ENCODE results near the gene ACSF2.

ACSF2 gene

DNA sequence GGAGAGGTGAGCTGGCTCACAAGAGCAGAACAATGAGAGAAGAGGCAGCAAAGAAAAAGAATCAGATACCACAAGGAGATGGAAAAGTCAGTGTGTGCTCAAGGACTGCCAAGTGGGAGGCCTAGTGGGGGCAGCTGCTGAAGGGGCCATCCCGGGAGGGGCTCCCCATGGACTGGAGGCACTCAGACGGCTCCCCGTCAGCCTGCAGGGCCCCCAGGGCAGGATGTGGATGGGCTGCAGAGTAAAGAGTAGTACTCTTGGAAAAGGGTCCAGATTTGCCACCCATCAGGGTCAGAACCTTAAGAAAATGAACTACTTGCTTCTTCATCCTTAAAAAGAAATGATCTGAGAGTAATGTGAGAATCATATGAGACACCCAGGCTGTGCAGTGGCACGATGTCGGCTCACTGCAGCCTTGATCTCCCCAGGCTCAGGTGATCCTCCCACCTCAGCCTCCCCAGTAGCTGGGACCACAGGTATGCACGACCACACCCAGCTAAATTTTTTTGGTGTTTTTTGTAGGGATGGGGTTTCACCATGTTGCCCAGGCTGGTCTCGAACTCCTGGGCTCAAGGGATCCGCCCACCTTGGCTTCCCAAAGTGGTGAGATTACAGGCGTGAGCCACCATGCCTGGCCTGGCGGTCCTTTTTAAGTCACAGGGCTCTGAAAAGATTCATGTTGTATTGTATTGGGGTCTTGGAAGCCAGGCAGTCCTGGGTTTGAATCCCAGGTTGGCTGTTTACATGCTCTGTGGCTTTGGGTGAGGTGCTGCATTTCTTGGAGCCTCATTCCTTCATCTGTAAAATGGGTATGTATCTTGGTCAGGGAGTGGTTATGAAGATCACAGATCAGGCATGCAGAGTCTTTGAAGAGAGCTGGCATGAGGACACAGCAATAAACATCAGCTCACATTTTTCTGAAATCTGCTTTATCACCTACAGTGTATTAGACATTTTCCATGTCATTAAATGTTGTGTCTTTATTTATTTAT, 15.1 kb downstream of the ACSF2 start:
- DNase-seq, result no peak

DNA sequence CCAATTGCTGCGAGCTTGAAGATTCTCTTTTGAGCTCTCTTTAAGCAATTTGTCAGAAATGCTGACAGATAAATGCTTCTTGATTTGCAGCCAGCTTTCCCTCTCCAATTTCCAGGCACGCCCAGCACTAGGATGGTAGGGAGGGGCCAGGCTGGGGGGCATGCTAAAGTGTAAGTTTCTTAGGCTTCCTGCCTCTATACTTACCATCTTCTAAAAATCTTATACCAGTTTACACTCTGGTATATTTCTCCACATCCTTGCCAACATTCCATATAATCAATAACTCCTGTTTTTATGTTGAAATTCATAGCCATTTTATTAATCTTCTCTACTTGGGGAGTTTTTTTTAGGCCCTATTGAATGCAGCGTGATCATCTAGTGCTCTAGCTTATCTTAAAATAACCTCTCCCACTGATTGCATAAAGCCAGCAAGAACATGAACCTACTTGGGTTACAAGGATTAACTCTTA, 17.5 kb downstream of the ACSF2 start:
- DNase-seq, result no peak

DNA sequence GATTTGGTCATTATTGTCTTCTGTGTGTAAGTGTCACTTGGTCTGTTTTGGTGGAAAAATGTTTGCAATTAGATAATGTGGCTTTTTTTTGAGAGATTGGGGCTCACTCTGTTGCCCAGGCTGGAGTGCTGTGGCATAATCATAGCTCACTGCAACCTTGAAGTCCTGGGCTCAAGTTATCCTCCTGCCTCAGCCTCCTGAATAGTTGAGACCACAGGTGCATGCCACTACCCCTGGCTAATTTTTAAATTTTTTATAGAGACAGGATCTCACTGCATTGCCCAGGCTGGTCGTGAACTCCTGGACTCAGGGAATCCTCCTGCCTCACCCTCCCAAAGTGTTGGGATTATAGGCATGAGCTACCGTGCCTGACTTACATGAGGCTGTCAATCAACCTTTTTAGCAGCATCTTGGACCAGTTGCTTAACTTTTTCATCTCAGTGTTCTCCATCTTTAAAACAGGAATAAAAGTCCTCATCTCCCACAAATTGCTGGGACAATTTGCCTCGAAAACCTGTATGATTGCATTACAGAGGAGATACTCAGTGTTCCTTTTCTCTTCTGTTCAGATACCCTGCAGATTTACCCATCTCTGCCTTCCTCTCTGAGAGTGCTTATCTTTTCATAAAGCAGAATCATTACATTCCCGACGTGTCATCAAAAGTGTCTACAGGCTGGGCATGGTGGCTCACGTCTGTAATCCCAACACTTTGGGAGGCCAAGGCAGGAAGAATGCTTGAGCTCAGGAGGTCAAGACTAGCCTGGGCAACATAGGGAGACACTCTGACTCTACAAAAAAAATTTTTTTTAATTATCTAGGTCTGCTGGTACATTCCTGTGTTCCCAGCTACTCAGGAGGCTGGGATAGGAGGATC, 19.1 kb downstream of the ACSF2 start:
- DNase-seq, result no peak

DNA sequence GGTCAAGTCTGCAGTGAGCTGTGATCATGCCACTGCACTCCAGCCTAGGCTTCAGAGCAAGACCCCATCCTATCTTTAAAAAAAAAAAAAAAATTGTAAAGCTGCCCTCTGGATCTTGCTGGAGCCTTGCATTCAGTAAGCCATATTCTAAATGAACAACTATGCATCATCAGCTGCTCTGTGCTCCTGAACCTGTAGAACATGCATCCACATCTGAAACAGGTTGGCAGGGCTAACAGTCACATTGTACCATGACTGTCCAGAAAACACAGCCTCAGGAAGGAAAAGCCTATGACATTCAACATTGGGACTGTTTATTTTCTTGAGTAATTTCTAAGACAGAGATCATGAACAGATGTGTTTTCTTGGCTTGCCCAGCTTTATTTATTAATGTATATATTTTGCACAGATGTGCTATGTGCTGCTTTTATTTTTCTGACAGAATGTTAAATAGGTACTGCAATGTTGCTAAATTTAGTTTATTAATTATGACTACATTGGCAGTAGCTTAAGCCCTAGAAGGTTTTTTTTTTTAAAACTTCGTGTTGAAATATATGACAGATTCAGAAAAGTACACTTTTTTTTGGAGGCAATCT, 19.8 kb downstream of the ACSF2 start:
- DNase-seq, result no peak

DNA sequence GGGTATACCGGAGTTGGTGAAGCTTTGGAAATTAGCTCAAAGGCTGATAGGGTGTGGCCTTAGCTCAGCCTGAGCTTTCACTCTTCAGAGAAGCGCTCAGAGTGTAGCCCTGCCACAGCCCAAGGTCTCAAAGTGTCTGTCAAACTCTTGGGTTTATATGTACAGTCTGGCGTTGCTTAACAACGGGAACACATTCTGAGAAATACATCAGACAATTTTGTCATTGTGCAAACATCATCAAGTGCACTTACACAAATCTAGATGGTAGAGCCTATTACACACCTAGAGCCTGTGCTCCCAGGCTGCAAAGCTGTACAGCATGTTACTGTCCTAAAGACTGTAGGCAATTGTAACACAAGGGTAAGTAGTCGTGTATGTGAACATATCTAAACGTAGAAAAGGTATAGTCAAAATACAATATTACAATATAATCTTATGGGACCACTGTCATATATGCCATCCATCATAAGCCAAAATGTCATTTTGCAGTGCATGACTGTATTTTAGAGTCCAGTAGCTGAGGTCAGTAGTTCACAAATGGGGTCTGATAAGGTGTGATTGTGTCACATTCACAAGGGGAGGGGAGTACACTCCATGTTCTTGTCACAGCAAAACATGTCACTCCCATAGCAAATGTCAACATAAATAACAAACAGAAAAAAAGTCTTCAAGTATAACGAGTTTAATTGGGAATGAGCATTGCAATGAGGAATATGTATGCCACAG, 22.0 kb downstream of the ACSF2 start:
- no peak for DNase-seq

DNA sequence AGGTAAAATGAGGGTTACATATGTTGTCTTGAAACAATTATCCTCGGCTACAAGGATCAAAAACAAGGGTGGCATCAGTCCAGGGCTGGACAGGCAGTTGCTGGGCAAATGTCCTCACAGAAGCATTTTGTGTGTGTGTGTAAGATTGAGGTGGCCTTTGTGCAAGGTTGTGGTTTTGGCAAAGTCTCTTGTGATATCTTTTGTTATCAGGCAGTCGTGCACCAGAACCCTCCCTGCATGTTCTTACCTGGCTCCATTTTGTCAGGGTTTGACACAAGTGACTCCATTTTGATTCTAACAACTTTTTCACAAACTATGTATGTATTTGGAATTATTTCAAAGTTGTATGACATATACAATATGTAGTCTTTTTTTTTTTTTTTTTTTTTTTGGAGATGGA, 22.6 kb downstream of the ACSF2 start:
- DNase-seq, result no peak

DNA sequence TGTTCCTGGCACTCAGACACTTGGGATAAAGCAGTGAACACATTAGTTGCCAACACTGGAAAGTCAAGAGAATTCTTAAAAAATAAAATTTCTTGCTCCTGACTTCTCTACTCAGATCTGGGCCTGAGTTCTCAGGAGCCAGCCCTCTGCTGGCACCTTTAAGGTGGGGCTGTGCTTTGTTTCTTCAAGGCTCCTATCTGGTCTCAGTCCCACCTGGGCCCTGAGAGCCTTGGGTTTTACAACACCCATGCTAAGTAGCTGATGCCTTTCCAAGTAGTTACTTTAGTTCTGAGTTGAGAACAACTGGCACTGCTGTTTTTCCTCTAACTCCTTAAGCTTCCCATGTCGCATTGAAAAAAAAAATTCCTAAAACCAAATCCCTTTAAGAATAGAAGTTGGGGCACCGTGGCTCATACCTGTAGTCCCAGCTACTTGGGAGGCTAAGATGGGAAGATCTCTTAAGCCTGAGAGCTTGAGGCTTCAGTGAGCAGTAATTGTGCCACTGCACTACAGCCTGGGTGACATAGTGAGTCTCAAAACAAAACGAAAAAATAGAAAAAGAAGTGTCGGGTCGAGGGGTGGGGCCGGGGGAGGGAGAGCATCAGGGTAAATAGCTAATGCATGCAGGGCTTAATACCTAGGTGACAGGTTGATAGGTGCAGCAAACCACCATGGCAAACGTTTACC, 26.1 kb downstream of the ACSF2 start:
- no peak for DNase-seq

DNA sequence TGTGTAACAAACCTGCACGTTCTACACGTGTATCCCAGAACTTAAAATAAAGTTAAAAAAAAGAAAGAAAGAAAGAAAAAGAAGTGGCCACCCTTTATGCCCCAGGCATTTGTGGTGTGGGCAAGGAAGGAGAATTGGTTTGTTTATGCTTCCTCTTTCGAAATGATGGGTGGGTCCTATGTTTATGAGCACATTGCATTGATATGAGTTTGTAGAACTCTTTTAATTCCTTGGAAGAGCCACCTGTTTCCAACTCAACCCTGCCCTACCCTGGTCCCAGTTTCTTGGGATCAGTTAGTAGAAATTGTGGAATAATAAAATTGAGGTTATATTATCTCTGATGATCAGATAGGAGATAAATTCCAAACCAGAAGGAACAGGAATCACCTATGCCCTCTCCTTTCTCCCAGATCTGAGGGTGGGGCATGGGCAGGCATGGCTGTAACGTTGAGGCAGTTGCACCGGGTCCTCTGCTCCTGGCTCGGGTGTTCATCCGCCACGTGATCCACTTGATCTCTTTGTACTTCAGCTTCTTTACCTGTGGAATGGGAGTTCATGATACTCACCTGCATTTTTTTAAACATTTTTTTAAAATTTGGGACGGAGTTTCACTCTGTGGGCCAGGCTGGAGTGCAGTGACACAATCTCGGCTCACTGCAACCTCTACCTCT, 26.7 kb downstream of the ACSF2 start:
- DNase-seq, result no peak

DNA sequence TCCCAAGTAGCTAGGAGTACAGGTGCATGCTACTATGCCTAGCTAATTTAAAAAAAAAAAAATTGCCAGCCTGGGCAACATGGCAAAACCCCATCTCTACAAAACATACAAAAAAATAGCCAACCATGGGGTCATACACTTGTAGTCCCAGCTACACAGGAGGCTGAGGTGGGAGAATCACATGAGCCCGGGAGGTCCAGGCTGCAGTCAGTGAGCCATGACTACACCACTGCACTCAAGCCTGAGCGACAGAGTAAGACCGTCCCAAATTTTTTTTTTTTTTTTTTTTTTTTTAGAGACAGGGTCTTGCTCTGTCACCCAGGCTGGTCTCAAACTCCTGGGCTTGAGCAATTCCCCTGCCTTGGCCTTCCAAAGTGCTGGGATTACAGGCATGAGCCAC, 27.9 kb downstream of the ACSF2 start:
- no peak for DNase-seq

DNA sequence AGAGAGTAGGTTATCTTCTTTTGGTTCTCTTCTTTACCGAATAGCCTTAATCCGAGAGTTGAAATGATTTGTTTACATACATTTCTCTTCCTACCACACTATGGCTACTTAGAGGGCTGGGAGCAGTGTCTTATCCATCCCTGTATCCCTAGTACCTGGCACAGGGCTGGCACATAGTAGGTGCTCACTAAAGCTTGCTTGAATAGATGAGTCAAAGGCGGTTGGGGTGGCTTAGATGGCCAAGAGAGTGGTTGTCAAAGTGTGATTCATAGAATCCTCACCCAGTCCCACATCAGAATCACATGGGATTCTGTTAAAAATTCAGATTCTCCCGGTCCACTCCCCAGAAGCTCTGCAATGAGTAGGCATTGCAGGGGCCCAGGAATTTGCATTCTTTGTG, 31.6 kb downstream of the ACSF2 start:
- DNase-seq, result no peak

DNA sequence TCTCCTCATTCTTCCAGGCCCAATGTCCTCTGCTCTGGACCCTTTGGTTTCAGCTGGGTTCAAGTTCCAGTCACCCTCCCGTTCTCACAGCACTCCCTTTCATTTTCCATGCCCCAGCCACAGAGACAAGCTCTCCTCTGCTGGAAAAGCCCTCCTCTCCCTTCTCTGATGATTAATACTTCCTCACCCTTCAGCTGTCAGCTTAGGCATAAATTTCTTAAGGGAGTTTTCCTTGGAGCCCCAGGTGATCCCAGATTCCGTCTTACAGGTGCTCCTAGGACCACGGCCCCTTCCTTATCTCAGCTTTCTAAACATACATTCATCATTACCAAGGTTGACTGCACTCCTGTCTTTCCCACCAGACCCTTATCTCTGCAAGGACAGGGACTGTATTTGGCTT, 32.3 kb downstream of the ACSF2 start:
- no peak for DNase-seq

DNA sequence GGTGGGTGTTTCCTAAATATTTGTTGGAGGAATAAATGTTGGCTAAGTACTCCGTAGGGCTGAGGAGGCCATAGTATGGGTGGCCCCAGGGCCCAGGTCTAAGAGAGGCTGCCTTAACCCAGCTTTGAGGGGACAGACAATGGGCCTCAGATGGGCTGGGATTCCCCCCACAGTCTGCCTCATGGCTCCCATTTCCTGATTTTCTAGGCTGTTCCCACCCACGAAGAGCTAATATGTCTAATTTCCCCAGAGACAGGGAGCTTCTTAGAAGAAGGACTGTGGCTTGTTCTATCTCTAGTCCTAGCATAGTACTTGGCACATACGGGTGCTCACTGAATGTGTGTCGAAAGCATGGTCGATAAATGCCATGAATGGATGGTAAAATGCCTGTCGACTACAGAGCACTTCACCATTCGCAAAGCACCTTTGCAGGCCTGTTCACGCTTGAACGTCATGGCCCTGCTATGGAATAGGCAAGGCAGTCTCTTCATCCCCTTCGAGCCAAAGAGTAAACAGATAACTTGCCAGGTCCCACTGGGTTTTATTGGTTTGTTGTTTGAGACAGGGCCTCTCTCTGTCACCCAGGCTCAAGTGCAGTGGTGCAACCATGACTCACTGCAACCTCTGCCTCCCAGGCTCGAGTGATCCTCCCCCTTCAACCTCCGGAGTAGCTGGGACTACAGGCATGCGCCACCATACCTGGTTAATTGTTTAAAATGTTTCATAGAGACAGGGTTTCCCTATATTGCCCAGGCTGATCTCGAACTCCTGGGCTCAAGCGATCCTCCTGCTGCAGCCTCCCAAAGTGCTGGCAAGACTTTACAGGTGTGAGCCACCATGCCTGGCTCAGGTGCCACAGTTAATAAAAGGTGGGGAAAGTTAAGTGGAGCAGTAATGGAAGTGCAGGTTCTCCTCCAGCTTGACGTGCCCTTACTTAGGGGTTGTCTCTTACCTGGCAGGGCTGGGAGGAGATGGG, 33.0 kb downstream of the ACSF2 start:
- DNase-seq, result no peak

DNA sequence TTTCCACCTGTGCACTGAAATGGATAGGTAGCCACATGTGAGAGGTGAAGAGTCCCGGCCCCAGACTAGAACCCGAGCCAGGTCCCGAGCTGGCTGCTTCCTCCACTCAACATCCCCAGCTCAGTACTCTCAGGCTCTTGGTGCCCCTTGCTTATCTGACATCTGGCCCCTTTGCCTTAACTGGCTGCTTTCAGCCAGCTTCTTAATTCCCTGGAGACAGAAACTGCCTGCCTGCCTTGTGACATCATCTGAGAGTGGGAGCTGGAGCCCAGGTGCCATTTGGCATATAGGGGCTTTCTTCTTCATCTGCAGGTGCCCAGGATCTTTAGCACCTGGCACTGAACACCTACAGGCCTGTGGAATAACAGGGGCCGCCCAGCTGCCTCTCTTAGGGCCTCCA, 33.7 kb downstream of the ACSF2 start:
- DNase-seq, result no peak

DNA sequence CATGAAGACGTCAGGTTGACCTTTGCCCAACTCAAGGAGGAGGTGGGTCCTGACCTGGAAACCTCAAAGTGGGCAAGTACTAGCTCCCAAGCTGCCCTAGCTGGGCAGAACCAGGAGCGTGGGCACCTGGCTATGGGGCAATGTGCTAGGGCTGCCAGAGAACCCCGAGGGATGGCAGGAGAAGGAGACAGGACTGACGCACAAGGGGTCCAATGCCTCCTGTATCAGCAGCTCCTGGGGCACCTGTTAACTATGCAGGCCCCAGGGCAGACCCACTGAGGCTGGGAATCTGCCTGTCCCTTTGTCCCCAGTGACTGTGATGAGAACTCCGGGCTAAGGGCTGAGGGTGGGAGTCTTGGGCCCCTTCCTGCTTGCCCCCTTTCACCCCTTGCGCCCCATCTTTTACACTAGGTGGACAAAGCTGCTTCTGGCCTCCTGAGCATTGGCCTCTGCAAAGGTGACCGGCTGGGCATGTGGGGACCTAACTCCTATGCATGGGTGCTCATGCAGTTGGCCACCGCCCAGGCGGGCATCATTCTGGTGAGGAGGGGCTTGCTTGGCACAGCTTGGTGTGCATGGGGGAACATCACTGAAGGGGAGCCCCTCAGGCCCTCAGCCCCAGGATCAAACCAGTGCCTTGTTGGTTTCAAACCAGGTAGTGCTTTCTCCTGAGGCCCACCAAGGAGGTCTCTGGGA, 35.0 kb downstream of the ACSF2 start:
- no peak for DNase-seq

DNA sequence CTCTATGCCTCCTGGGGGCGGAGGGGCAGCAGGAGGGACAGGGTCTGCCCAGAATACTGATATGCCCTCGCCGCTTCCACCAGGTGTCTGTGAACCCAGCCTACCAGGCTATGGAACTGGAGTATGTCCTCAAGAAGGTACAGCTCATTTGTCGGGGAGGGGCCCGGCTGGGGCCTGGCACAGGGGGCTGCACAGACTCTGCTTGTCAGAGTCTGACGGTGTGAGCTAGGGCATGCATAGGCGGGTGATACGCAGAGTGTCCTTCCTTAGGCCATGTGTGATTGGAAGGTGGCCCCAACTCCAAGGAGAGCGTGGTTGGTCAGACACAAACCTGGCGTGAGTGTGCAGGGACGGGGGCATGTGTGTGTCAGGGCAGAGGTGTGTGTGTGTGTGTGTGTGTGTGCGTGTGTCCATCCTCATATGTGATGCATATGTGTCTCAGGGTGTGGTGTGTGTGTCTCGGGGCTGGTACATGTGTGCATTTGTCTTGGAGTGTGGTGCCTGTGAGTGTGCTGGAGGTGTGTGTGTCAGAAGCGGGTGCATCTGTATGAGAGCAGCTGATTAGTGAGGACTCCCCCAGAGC, 35.6 kb downstream of the ACSF2 start:
- no peak for DNase-seq

DNA sequence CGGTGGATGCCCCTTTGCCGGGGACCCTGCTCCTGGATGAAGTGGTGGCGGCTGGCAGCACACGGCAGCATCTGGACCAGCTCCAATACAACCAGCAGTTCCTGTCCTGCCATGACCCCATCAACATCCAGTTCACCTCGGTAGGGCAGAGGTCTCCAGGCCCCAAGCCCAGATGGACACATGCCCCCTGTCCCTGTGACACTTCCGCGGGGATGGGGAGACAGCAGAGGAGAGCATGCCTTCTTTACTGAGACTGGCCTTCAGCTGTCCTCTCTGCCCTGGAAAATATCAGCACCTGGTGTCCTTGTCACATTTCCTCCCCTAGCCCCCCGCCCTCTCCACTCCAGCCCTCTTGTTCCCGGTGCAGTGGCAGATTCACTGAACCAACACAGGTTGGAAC, 36.4 kb downstream of the ACSF2 start:
- no peak for DNase-seq

DNA sequence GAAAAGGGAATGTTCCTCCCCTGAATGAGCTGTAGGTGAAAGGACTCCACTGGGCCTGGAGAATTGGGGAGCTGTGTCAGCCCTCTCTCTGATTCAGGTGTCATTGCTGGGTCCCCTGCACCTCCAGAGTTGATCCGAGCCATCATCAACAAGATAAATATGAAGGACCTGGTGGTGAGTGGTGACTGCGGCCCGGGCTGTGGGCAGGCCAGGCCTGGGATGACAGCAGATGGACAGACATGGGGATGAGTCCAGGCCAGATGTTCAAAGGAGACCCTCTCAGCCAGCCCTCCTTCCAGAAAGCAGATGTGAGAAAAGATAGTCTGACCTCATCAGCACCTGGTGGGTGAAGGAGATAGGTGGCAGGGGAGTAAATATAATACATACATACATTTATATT, 38.1 kb downstream of the ACSF2 start:
- no peak for DNase-seq

DNA sequence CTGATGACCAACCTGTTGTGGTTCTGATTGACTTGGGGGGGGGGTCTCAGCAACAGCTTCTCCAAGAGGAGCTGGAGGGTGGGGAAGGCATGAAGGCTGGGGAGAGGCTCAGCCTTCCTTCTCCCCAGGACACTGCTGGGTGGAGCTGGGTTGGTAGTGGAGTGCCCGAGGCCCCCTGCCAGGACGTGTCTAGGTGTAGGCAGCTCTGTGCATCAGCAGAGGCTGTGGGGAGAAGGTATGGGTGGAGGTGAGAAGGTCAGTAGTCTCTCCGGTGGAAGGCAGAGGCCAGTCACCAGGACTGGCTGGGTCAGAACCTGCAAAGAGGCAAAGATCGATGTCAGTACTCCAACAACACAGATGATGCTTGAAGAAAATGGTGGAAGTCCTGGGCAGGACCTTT, 38.7 kb downstream of the ACSF2 start:
- DNase-seq, result no peak

DNA sequence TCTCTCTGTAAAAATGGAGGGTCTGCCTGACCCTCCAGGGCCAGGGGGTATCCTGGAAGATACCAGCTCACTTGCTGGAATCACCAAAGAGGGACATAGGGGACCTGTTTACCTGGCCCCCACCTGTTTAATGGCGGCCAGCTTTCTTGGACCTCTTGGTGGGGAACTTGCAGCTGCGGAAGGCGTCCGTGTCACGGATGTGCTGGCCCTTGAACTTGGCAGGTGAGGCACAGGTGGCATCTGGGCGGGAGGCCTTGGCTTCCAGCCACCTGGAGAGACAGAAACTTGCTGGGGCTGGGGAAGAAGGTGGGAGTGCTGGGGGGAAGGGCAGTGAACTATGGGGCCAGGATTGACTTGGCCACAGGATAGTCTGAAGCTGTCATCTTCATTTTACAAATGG, 39.2 kb downstream of the ACSF2 start:
- DNase-seq, result no peak
